Measurements from ENCODE around the gene SPATA24. TPM values are rescaled to one million over a fixed set of nuclear protein-coding genes. Genes with fewer than 3 reads are reported as not detected.

The SPATA24 gene
- polyA plus RNA-seq, 3 donors, result 1.6 to 3.5 (median 3.2) TPM

DNA sequence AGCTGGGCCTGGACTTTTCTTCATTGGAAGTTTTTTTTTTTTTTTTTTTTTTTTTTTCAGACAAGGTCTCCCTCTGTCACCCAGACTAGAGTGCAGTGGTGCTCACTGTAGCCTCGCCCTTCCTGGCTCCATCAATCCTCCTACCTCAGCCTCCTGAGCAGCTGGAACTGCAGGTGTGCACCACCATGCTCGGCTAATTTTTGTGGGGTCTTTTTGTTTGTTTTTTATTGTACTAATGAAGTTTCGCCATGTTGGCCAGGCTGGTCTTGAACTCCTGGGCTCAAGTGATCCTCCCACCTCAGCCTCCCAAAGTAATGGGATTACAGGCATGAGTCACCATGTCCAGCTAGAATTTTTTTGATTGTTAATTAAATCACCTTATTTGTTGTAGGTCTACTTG is 31.8 kb upstream of the SPATA24 start:
- H3K27me3 ChIP-seq (ENCODE audit: control insufficient read depth in 2 of 2, insufficient read depth in 2 of 2, low read length in 2 of 2), result no peaks in the 10 kb centered on the region
- no peak overlapping the region for H3K27ac ChIP-seq (ENCODE audit: low read depth in 1 of 2, low read length in 2 of 2)
- H3K36me3 Mint-ChIP-seq, result peaks cover 0 to 2% of the 10 kb centered on the region in 2 donors
- intact Hi-C loops (cut with micrococcal nuclease), result no loop called here
- WGBS (ENCODE audit: insufficient coverage), result no CpG with 5 or more reads among the region's 3 CpGs
- no peaks in the 10 kb centered on the region for H3K79me2 ChIP-seq (ENCODE audit: insufficient read depth, low read length)
- H3K4me2 ChIP-seq (replicated peaks; ENCODE audit: extremely low read depth, low read length, poor library complexity, severe bottlenecking), result no peak overlapping the region
- TF ChIP-seq, protein P1, sequence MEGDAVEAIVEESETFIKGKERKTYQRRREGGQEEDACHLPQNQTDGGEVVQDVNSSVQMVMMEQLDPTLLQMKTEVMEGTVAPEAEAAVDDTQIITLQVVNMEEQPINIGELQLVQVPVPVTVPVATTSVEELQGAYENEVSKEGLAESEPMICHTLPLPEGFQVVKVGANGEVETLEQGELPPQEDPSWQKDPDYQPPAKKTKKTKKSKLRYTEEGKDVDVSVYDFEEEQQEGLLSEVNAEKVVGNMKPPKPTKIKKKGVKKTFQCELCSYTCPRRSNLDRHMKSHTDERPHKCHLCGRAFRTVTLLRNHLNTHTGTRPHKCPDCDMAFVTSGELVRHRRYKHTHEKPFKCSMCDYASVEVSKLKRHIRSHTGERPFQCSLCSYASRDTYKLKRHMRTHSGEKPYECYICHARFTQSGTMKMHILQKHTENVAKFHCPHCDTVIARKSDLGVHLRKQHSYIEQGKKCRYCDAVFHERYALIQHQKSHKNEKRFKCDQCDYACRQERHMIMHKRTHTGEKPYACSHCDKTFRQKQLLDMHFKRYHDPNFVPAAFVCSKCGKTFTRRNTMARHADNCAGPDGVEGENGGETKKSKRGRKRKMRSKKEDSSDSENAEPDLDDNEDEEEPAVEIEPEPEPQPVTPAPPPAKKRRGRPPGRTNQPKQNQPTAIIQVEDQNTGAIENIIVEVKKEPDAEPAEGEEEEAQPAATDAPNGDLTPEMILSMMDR (IDR thresholded peaks at IDR 0.05), result no peak
- no peaks in the 10 kb centered on the region for H3K9me3 Mint-ChIP-seq
- H3K27ac Mint-ChIP-seq, result no peak overlapping the region
- no peak for DNase-seq
- no peaks in the 10 kb centered on the region for H3K27me3 Mint-ChIP-seq (ENCODE audit: low read depth in 3 of 3)
- H3K4me1 ChIP-seq (ENCODE audit: control insufficient read depth in 1 of 2, insufficient read depth in 2 of 2, low read length in 2 of 2), result peaks cover 9 to 13% of the 10 kb centered on the region in 2 donors
- H3K4me3 Mint-ChIP-seq, result no peak overlapping the region
- H3K9ac ChIP-seq (ENCODE audit: insufficient read depth, low read length, poor library complexity, severe bottlenecking), result no peak overlapping the region
- H3K36me3 ChIP-seq (replicated peaks in 1 of 2; ENCODE audit: control insufficient read depth in 1 of 2, insufficient read depth in 2 of 2, low read length in 2 of 2), result no peaks in the 10 kb centered on the region
- H4K20me1 ChIP-seq (ENCODE audit: insufficient read depth, low read length), result no peaks in the 10 kb centered on the region
- peaks cover 13% of the 10 kb centered on the region for H3K4me1 Mint-ChIP-seq
- H3K9me3 ChIP-seq (replicated peaks in 1 of 2; ENCODE audit: control insufficient read depth in 1 of 2, insufficient read depth in 1 of 2, low read length in 2 of 2), result no peaks in the 10 kb centered on the region
- H3K4me3 ChIP-seq (replicated peaks in 1 of 3; ENCODE audit: low read depth in 2 of 3, low read length in 3 of 3), result no peak overlapping the region
- H2AFZ ChIP-seq (ENCODE audit: insufficient read depth, low read depth, low read length, poor library complexity, severe bottlenecking), result no peak overlapping the region

DNA sequence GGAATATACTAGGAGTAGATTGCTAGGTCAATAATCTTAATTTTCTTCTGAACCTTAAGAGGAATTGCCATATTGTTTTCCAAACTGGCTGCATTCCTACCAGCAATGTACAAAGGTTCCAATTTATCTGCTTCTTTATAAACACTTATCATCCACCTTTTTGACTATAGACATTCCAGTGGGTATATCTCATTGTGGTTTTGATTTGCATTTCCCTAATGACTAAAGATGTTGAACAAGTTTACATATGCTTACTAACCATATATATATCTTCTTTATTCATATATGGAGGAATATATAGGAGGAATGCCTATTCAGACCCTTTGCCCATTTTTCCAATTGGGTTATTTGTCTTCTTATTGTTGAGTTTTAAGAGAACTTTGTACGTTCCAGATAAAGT is 27.8 kb upstream of the SPATA24 start:
- Histone ChIP-seq H3K9me3 (replicated peaks in 1 of 2; ENCODE audit: control insufficient read depth in 1 of 2, insufficient read depth in 1 of 2, low read length in 2 of 2) (no peaks in the 10 kb centered on the region), H3K4me3 (replicated peaks in 1 of 3; ENCODE audit: low read depth in 2 of 3, low read length in 3 of 3) (no peak overlapping the region), H4K20me1 (ENCODE audit: insufficient read depth, low read length) (no peaks in the 10 kb centered on the region), H3K27me3 (ENCODE audit: control insufficient read depth in 2 of 2, insufficient read depth in 2 of 2, low read length in 2 of 2) (no peaks in the 10 kb centered on the region), H3K79me2 (ENCODE audit: insufficient read depth, low read length) (no peaks in the 10 kb centered on the region), H3K36me3 (replicated peaks in 1 of 2; ENCODE audit: control insufficient read depth in 1 of 2, insufficient read depth in 2 of 2, low read length in 2 of 2) (no peaks in the 10 kb centered on the region), H2AFZ (ENCODE audit: insufficient read depth, low read depth, low read length, poor library complexity, severe bottlenecking) (no peak overlapping the region), H3K27ac (ENCODE audit: low read depth in 1 of 2, low read length in 2 of 2) (no peak overlapping the region), H3K4me2 (replicated peaks; ENCODE audit: extremely low read depth, low read length, poor library complexity, severe bottlenecking) (no peak overlapping the region), H3K9ac (ENCODE audit: insufficient read depth, low read length, poor library complexity, severe bottlenecking) (no peak overlapping the region), H3K4me1 (ENCODE audit: control insufficient read depth in 1 of 2, insufficient read depth in 2 of 2, low read length in 2 of 2) (no peaks in the 10 kb centered on the region)
- no CpG with 5 or more reads among the region's 1 CpG for WGBS (ENCODE audit: insufficient coverage)
- Mint-ChIP-seq H3K4me1 (no peaks in the 10 kb centered on the region), H3K4me3 (no peak overlapping the region), H3K27ac (no peak overlapping the region), H3K36me3 (peaks cover 0 to 4% of the 10 kb centered on the region in 2 donors), H3K9me3 (no peaks in the 10 kb centered on the region), H3K27me3 (ENCODE audit: low read depth in 3 of 3) (no peaks in the 10 kb centered on the region)
- DNase-seq, result no peak
- intact Hi-C loops (cut with micrococcal nuclease), result no loop called here
- TF ChIP-seq, protein P1 (IDR thresholded peaks at IDR 0.05), result no peak

Data from CD14-positive monocyte (primary cell).